Hematopoietic multipotent progenitor cell (in vitro differentiated cells): ENCODE measurements around the gene GBP1. TPM values are rescaled to one million over a fixed set of nuclear protein-coding genes. Genes with fewer than 3 reads are reported as not detected.
"Not testable (repeated sequence)": the region's sequence is repeated elsewhere in the genome, so short reads cannot be mapped to it uniquely, and the experiment has no call there.

Experiments
- DNase-seq, 3 donors: peaks; one replicate each; pipeline ENCODE4 v3.0.0-alpha.2; 2011 to 2015; ENCODE audit warnings: low read depth in 2 of 3, low spot score in 2 of 3
- small RNA-seq: library from RNA; depleted of rRNA; stranded (forward); fragments of <200 nt; gene quantifications from one replicate; pipeline ENCODE3, GENCODE V24; 2012
- total RNA-seq: library from RNA; depleted of rRNA; stranded (reverse); fragments of >200 nt; gene quantifications from one replicate; pipeline ENCODE4 v1.2.3, GENCODE V29; 2012

GBP1 gene
- total RNA-seq, 1 donor: 15.9 TPM

DNA sequence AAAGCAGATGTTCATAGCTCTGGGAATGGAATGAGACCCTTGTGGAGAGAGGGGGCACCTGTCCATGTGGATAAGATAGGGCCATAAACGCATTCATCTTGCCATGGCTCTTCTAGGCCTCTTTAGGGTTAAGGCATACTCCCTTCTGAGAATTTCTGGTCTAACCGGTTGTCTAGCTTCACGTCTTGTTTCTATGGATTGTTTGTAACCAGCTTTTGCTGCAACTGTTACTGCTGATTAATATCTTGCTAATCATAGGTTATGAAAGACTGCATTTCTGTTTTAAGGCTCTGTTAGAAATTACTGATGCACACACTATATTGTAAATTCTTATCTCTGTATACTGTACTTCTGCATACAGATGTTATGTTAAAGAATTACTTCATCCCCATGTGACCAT is 46.7 kb downstream of the GBP1 start:
- DNase-seq: not testable (repeated sequence)

DNA sequence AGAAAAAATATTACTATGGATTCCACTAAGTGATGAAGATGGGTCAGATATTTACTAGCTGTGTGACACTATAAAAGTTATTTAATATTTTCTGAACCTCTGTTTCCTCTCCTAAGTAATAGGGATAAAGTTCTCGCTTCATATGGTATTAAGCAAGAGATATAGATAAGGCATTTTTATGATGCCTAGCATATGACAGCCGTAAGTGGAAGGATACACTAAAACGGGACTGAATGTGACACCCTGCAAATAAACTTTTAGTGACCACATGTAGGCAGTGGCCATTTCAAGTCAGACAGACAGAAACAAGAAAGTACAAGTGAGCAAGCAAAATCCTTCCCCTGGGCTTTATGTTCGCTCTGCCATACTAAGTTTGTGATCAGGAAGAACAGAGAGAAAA is 56.5 kb downstream of the GBP1 start:
- no peak for DNase-seq

DNA sequence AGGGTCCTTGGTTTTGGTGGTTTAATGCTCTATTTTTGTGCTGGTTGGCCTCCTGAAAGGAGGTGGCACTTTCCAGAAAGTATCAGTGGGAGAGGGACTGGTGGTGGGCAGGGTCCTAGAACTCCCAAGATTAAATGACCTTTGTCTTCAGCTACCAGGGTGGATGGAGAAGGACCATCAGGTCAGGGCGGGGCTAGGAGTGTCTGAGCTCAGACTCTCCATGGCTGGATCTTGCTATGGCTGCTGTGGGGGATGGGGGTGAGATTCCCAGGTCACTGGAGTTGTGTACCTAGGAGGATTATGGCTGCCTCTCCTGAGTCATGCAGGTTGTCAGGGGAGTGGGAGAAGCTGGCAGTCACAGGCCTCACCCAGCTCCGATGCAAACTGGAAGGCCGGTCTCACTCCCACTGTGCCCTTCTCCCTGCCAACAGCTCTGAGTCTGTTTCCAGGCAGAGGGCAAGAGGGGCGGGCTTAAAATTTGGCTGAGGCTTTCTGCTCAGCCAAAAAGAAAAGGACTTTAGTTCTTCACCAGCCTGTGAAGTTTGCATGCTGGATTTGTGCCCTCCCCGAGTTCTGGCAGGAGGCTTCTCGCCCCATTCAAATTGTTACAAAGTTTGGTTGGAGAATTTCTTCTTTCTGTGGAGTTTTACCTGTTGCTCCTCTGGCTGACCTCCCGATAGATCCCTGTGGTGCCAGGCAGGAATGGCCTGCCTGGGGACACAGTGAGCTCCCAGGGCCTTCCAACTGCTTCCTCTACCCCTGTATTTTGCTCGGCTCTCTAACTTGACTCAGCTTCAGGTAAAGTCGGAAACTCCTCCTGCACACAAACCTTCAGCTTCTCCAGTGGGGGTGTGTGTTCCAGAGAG is 59.5 kb downstream of the GBP1 start:
- no peak for DNase-seq

Small RNAs within 50 kb of the gene (small RNA-seq; reads per million reads assigned to genes)
- not detected for gene RF00019

Other genes with a start within 250 kb of the GBP1 start
- 23.4 TPM for gene GTF2B, start 173.6 kb downstream of the GBP1 start, total RNA-seq
- 11.3 TPM for gene KYAT3, start 72.6 kb downstream of the GBP1 start, total RNA-seq
- gene RBMXL1, start 72.6 kb downstream of the GBP1 start, total RNA-seq: 8.6 TPM
- 21.8 TPM for gene GBP3, start 42.3 kb downstream of the GBP1 start, total RNA-seq
- gene GBP2, start 60.9 kb upstream of the GBP1 start, total RNA-seq: 88.9 TPM
- not detected for gene GBP7, start 110.8 kb upstream of the GBP1 start, total RNA-seq
- 46.3 TPM for gene GBP4, start 133.7 kb upstream of the GBP1 start, total RNA-seq
- gene GBP5, start 207.7 kb upstream of the GBP1 start, total RNA-seq: 26.4 TPM